AG09309 (cell line): ENCODE results near the gene DYNLT1.

Experiments
- DNase-seq: peaks from one replicate; pipeline ENCODE4 v3.0.0-alpha.2; 2010; ENCODE audit warnings: low read depth
- H3K4me3 ChIP-seq: 2 replicates; pipeline ENCODE4 v1.5.1; 2011; ENCODE audit warnings: mild to moderate bottlenecking, low read depth, low read length, moderate library complexity; ENCODE audit not compliant: control insufficient read depth
- CTCF ChIP-seq: IDR thresholded peaks from 2 replicates; pipeline ENCODE4 v1.5.1; 2011; ENCODE audit warnings: mild to moderate bottlenecking, low read depth, low read length, inconsistent platforms; ENCODE audit not compliant: insufficient read depth, control insufficient read depth; ENCODE audit errors: missing control alignments

Gene DYNLT1

GRCh38 chr6:158631678-158632537, 12.6 kb downstream of the DYNLT1 start:
- no peak overlapping the region for H3K4me3 ChIP-seq
- TF ChIP-seq CTCF, result no peak
- no peak for DNase-seq

DNA sequence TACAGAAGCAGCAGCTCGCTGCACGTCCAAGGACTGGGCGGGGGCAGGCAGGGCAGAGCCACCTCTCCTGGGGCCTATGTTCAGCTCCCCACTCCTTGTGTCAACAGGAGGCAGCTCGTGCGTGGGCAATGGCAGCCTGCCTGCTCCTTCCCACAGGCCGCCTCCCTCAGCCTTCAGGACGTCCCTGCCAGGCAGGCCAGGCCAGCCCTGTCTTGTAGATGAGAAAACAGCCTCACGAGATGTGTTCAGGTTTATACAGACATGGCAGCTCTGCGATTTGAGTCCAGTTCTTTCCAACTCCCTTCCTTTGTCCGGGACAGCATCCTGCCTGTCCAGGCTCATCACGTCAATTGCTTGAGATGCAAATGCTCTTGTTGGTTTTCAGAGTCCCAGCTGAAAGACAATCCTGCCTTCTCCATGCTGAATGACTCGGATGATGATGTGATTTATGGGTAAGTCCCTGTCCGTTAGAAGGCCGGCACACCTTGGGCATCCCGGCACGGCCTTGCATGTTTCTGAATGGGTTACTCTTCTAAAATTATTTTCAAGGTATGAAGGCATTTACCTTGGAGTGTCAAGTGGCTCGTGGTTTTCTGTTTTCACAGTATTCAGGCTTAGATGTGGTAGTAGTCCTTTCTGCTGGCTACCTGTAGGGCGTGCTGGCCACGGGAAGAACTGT, 13.5 kb downstream of the DYNLT1 start:
- no peak for TF ChIP-seq CTCF
- DNase-seq, result no peak
- no peak overlapping the region for H3K4me3 ChIP-seq

DNA sequence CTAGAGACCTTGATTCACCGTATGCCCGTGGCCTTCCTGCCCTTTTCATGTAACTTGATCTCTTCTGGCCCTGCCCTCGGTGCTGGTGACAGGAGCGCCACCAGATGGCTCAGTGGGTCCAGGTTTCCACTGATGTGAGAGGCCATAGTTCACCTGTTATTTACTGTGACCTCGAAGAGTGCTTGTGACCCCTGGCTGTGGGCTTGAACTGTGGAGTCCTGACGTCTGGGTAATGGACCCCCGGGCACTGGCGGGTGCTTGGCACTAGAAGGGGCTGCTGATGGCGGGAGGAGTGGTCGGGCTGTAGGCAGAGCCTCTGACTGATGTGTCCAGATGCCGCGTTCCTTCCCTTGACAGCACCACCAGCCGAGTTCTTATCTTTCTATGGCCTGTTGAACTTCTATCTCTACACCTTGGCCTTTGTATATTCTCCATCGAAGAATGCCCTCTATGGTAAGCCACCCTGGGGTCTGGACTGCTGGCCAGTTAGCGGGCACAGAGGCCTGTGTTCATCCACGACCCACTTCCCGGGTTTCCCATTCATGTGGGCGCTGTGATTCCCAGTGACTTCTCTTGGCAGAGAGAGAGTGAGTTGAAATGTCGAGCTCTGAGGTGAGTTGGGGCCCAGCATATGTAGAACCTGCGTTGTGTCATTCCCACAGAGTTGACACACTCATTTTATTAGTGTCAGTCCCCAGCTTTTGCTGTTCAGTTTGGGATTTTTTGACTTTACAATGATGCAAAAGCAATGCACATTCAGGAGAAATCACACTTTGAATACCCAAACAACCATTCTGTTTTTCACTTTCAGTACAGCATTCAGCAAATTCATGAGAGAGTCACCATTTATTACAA, 14.9 kb downstream of the DYNLT1 start:
- TF ChIP-seq CTCF, result no peak
- DNase-seq, result no peak
- no peak overlapping the region for H3K4me3 ChIP-seq

DNA sequence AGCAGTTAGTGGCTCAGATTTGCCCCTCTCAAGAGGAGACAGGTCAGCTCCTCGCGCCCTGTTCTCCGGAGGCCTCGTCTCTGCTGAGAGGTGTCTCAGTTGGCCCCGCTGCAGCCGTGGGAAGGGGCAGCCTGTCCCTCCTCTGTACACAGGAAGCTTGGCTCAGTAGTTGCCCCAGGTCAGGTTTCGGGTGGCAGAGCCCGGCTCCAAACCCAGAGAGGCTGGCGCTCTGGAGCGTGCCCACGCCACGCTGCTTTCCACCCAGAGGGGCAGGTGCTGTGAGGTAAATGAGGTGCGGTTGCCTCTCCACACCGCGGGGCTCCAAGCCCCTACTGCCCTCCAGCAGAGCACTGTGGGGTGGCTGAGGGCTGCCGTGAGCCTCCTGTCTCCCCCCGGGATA, 16.0 kb downstream of the DYNLT1 start:
- no peak for DNase-seq
- no peak for TF ChIP-seq CTCF
- H3K4me3 ChIP-seq, result no peak overlapping the region

DNA sequence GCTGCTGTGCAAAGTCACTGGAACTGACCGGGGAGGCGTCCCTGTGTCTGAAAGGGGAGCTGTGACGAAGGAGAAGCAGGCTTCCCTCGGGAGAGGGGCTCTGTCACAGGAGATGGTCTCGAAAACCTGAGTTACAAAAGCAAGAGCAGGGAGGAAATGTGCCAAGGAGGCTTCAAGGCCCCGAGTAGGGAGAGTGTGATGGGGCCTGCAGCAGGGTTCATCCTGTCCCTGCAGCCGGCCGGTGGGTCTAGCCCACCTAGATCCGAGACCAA, 16.7 kb downstream of the DYNLT1 start:
- H3K4me3 ChIP-seq, result no peak overlapping the region
- DNase-seq, result no peak
- TF ChIP-seq CTCF, result no peak

DNA sequence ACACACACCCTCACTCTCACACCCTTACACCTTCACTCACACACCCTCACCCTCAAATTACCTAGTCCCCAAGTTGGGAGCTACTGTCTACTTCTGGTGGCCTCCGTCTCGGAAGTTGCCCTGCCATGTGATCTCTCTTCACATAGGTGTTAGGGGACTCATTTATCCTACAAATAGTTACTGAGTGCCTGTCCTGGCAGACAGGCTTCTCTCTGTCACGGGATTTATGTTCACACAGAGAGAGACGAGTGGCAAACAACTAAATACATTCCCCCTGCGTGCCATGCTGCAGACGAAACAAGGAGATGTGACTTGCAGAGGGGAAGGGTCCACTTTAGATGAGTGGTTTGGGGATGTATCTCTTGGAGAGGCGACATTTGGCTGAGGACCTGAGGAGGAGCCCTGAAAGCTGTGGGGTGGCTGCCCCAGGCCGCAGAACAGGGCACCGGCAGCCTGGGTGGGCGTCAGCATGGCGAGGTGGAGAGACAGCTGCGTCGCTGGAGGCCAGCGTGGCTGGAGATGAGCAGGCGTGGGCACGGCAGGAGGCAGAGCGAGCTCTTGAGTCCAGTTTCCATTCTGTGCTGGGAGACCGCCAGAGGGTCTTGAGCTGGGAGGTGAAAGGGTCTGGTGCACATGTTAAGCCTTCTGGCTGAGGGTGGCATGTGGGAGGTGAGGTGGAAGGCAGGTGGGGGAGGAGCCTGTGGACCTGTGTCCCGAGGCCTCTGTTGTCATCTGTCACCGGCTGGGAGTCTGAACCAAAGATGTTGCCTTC, 17.2 kb downstream of the DYNLT1 start:
- no peak overlapping the region for H3K4me3 ChIP-seq
- DNase-seq, result no peak
- TF ChIP-seq CTCF, result no peak
